HCT116 (cell line): ENCODE measurements around the gene FRMPD1. TPM values are rescaled to one million over a fixed set of nuclear protein-coding genes. Genes with fewer than 3 reads are reported as not detected.

Experiments
- ATAC-seq: fragments of 200-7000 bp; cut with Tn5 transposase; 2 replicates; pipeline ENCODE4 v1.9.1; 2020; ENCODE audit warnings: mild to moderate bottlenecking, moderate library complexity
- BruUV-seq: library from RNA; stranded (reverse); fragments of 400-500 nt; replicated peaks from 2 replicates; lab custom pipeline; 2021; lab: Mats Ljungman, UMichigan
- CTCF ChIA-PET: fragments of 300-600 bp; sonication (Branson Sonifier 250); formaldehyde crosslinking; loops from one replicate; lab custom pipeline; 2021; ENCODE audit warnings: antibody characterized with exemption; lab: Charles Lee
- POLR2A ChIA-PET: fragments of 300-600, 350-600 bp; sonication (Branson Sonifier 250); formaldehyde crosslinking; loops from one replicate; lab custom pipeline; 2021; ENCODE audit warnings: antibody characterized with exemption; lab: Charles Lee
- RAD21 ChIA-PET, 2 experiments: fragments of 300-600 bp; sonication (Branson Sonifier 250); formaldehyde crosslinking; loops; one replicate each; lab custom pipeline; 2023; ENCODE audit warnings: low total read pairs in 2 of 2; ENCODE audit not compliant: uncharacterized antibody in 2 of 2, unreplicated experiment in 2 of 2, low non-redundant PET in 1 of 2; lab: Charles Lee
- DNase-seq: peaks from one replicate; pipeline ENCODE4 v3.0.0-alpha.2; 2010; ENCODE audit warnings: low read depth, low spot score
- H2AFZ ChIP-seq: fragments of 200-600 bp; shearing (Covaris generic), sonication (generic); 2 replicates; pipeline ENCODE4 v1.6.1; 2017; ENCODE audit warnings: low read depth, mixed run types, mixed read lengths, antibody characterized with exemption, low read length; ENCODE audit not compliant: poor library complexity, severe bottlenecking
- H3K27ac ChIP-seq: 2 replicates; pipeline ENCODE4 v1.5.1; 2012; ENCODE audit warnings: low read depth, low read length
- H3K27me3 ChIP-seq: fragments of 200-600 bp; sonication (generic); 2 replicates; pipeline ENCODE4 v1.6.1; 2016; ENCODE audit warnings: mixed run types, low read length, mixed read lengths; ENCODE audit not compliant: insufficient read depth
- H3K36me3 ChIP-seq, 2 experiments: fragments of 200-500 bp in 1 of 2; fragments of 200-600 bp in 1 of 2; sonication (Bioruptor generic) in 1 of 2; sonication (generic) in 1 of 2; 2 replicates each; pipeline versions ENCODE4 v1.5.1 to v1.6.1; 2014 to 2016; ENCODE audit warnings: low read length in 2 of 2, inconsistent platforms in 1 of 2, mixed read lengths in 1 of 2, mixed run types in 1 of 2; ENCODE audit not compliant: insufficient read depth in 2 of 2, control insufficient read depth in 1 of 2
- H3K4me1 ChIP-seq, 2 experiments: fragments of 200-600 bp in 1 of 2; sonication (generic) in 1 of 2; 2 replicates each; pipeline versions ENCODE4 v1.5.1 to v1.6.1; 2012 to 2017; ENCODE audit warnings: low read length in 2 of 2, inconsistent platforms in 1 of 2, mild to moderate bottlenecking in 1 of 2, mixed read lengths in 1 of 2, mixed run types in 1 of 2, moderate library complexity in 1 of 2; ENCODE audit not compliant: insufficient read depth in 2 of 2, control insufficient read depth in 1 of 2
- H3K4me2 ChIP-seq: fragments of 200-600 bp; sonication (generic); 2 replicates; pipeline ENCODE4 v1.6.1; 2017; ENCODE audit warnings: mixed run types, low read length, mixed read lengths
- H3K4me3 ChIP-seq, 2 experiments: fragments of 200-600 bp in 1 of 2; sonication (generic) in 1 of 2; replicated peaks in 1 of 2; 2 replicates each; pipeline ENCODE4 v1.5.1; 2011 to 2016; ENCODE audit warnings: low read length in 2 of 2, control low read depth in 1 of 2, low read depth in 1 of 2, mild to moderate bottlenecking in 1 of 2, mixed read lengths in 1 of 2, mixed run types in 1 of 2
- H3K79me2 ChIP-seq: fragments of 200-600 bp; sonication (generic); 2 replicates; pipeline ENCODE4 v1.6.1; 2017; ENCODE audit warnings: mild to moderate bottlenecking, mixed run types, low read length, moderate library complexity, mixed read lengths; ENCODE audit not compliant: insufficient read depth
- H3K9ac ChIP-seq: fragments of 200-600 bp; sonication (generic); 2 replicates; pipeline ENCODE4 v1.6.1; 2016; ENCODE audit warnings: low read length, mixed read lengths
- H3K9me2 ChIP-seq: fragments of 200-600 bp; sonication (generic), shearing (Covaris generic); 2 replicates; pipeline ENCODE4 v1.6.1; 2017; ENCODE audit warnings: mixed run types, mild to moderate bottlenecking, moderate library complexity; ENCODE audit not compliant: insufficient read depth
- H3K9me3 ChIP-seq, 2 experiments: fragments of 200-500 bp in 1 of 2; fragments of 200-600 bp in 1 of 2; sonication (Bioruptor generic) in 1 of 2; sonication (generic) in 1 of 2; 2 replicates each; pipeline ENCODE4 v1.6.1; 2014 to 2017; ENCODE audit warnings: low read length in 2 of 2, mixed read lengths in 2 of 2, inconsistent platforms in 1 of 2, low read depth in 1 of 2, mild to moderate bottlenecking in 1 of 2, mixed run types in 1 of 2, moderate library complexity in 1 of 2; ENCODE audit not compliant: control insufficient read depth in 1 of 2, insufficient read depth in 1 of 2
- H4K20me1 ChIP-seq: fragments of 200-600 bp; sonication (generic), shearing (Covaris generic); 2 replicates; pipeline ENCODE4 v1.6.1; 2017; ENCODE audit warnings: mixed run types, mild to moderate bottlenecking, moderate library complexity; ENCODE audit not compliant: insufficient read depth
- CBX3 ChIP-seq: IDR thresholded peaks from 2 replicates; pipeline ENCODE4 v1.6.1; 2012; ENCODE audit warnings: low read depth
- CEBPB ChIP-seq: IDR thresholded peaks from 2 replicates; pipeline ENCODE4 v1.6.1; 2012; ENCODE audit warnings: low read depth
- CTCF ChIP-seq, 3 experiments: fragments of 200-600 bp in 1 of 3; sonication (generic) in 1 of 3; IDR thresholded peaks in 2 of 3; conservative IDR thresholded peaks in 1 of 3; 2 replicates each; pipeline ENCODE4 v1.5.1; 2012 to 2017; ENCODE audit warnings: low read depth in 2 of 3, low read length in 2 of 3, antibody characterized with exemption in 1 of 3, borderline replicate concordance in 1 of 3, control low read depth in 1 of 3, mild to moderate bottlenecking in 1 of 3, mixed read lengths in 1 of 3, mixed run types in 1 of 3, moderate library complexity in 1 of 3; ENCODE audit not compliant: insufficient read depth in 1 of 3
- EGR1 ChIP-seq: IDR thresholded peaks from 2 replicates; pipeline ENCODE4 v1.6.1; 2012; ENCODE audit warnings: low read depth
- ELF1 ChIP-seq: IDR thresholded peaks from 2 replicates; pipeline ENCODE4 v1.6.1; 2012; ENCODE audit warnings: low read depth, borderline replicate concordance
- EZH2 ChIP-seq: fragments of 200-600 bp; sonication (generic); IDR thresholded peaks from 2 replicates; pipeline ENCODE4 v1.6.1; 2017; ENCODE audit warnings: antibody characterized with exemption, mixed run types
- EZH2phosphoT487 ChIP-seq: fragments of 200-600 bp; IDR thresholded peaks from 2 replicates; pipeline ENCODE4 v1.6.1; 2018; ENCODE audit warnings: antibody characterized with exemption, borderline replicate concordance
- FOSL1 ChIP-seq: IDR thresholded peaks from 2 replicates; pipeline ENCODE4 v1.6.1; 2012; ENCODE audit warnings: low read depth
- JUND ChIP-seq: IDR thresholded peaks from 2 replicates; pipeline ENCODE4 v1.6.1; 2012
- MAX ChIP-seq: IDR thresholded peaks from 2 replicates; pipeline ENCODE4 v1.6.1; 2012
- POLR2A ChIP-seq: IDR thresholded peaks from 2 replicates; pipeline ENCODE4 v1.7.0; 2011; ENCODE audit warnings: borderline replicate concordance; ENCODE audit not compliant: insufficient read depth, insufficient read length; ENCODE audit errors: extremely low read depth
- RAD21 ChIP-seq: IDR thresholded peaks from 2 replicates; pipeline ENCODE4 v1.6.1; 2012; ENCODE audit warnings: low read depth, mild to moderate bottlenecking
- REST ChIP-seq: IDR thresholded peaks from 2 replicates; pipeline ENCODE4 v1.6.1; 2012; ENCODE audit warnings: low read depth
- SP1 ChIP-seq: IDR thresholded peaks from 2 replicates; pipeline ENCODE4 v1.6.1; 2012; ENCODE audit warnings: low read depth
- SRF ChIP-seq: IDR thresholded peaks from 2 replicates; pipeline ENCODE4 v1.6.1; 2012; ENCODE audit warnings: low read depth
- TCF7L2 ChIP-seq: IDR thresholded peaks from 2 replicates; pipeline ENCODE4 v1.7.0; 2011; ENCODE audit warnings: borderline replicate concordance, inconsistent platforms; ENCODE audit not compliant: insufficient read depth, insufficient read length; ENCODE audit errors: extremely low read depth
- YY1 ChIP-seq: IDR thresholded peaks from 2 replicates; pipeline ENCODE4 v1.6.1; 2011; ENCODE audit warnings: low read length, low read depth, moderate library complexity, mild to moderate bottlenecking; ENCODE audit not compliant: insufficient replicate concordance; ENCODE audit errors: extremely low read depth
- ZBTB33 ChIP-seq: IDR thresholded peaks from 2 replicates; pipeline ENCODE4 v1.6.1; 2011; ENCODE audit warnings: mild to moderate bottlenecking, low read length, moderate library complexity; ENCODE audit not compliant: insufficient replicate concordance; ENCODE audit errors: extremely low read depth
- ZFX ChIP-seq: fragments of 450-650 bp; IDR thresholded peaks from 2 replicates; pipeline ENCODE4 v1.6.1; 2017
- ZNF274 ChIP-seq: fragments of 200-500 bp; sonication (Bioruptor generic); IDR thresholded peaks from 2 replicates; pipeline ENCODE4 v1.6.1; 2014; ENCODE audit warnings: mild to moderate bottlenecking, low read depth, low read length, inconsistent platforms
- intact Hi-C: fragments of 100-400 bp; cut with micrococcal nuclease; formaldehyde crosslinking; loops from 2 replicates; pipeline ENCODE4 v1.10.0; 2022
- total RNA-seq: library from RNA; stranded (reverse); gene quantifications from one replicate; pipeline ENCODE4 v1.2.1, GENCODE V29; 2021; ENCODE audit not compliant: unreplicated experiment

FRMPD1 gene
- total RNA-seq, 1 experiment from 2014 or later: 0.52 TPM

GRCh38 chr9:37608250-37608649, 42.5 kb upstream of the FRMPD1 start:
- BruUV-seq: no TSS peak
- ChIA-PET POLR2A (no interaction called here), RAD21 (no interaction called here), CTCF (no interaction called here)
- no peaks in the 10 kb centered on the region for H3K79me2 ChIP-seq
- H4K20me1 ChIP-seq: no peaks in the 10 kb centered on the region
- ATAC-seq (no peak), DNase-seq (no peak)
- H3K4me2 ChIP-seq: no peak overlapping the region
- H3K36me3 ChIP-seq: no peaks in the 10 kb centered on the region
- peaks cover 0 to under 1% of the 10 kb centered on the region in 2 experiments; a peak in 1 of 4 replicates for H3K4me1 ChIP-seq
- no peak overlapping the region for H2AFZ ChIP-seq
- TF ChIP-seq FOSL1 (no peak), ELF1 (no peak), CTCF (IDR thresholded peaks at IDR 0.05 in 2 of 3, conservative IDR thresholded peaks at IDR 0.05 in 1 of 3; ENCODE audit: borderline replicate concordance in 1 of 3, insufficient read depth in 1 of 3, low read depth in 2 of 3, low read length in 2 of 3) (no peak), TCF7L2 (no peak), SP1 (no peak), EZH2 (no peak), CEBPB (no peak), POLR2A (no peak), ZNF274 (no peak), ZFX (no peak), YY1 (no peak), RAD21 (no peak), SRF (no peak), EZH2phosphoT487 (no peak), REST (no peak), JUND (no peak), CBX3 (no peak), MAX (no peak), ZBTB33 (no peak), EGR1 (no peak)
- no peak overlapping the region for H3K4me3 ChIP-seq
- H3K9me2 ChIP-seq: no peaks in the 10 kb centered on the region; the same call in 1 of the 2 replicates
- intact Hi-C loops: no loop called here
- peaks cover 20% of the 10 kb centered on the region; the same call in 1 of the 2 replicates for H3K27me3 ChIP-seq
- no peaks in the 10 kb centered on the region for H3K9me3 ChIP-seq
- no peak overlapping the region for H3K9ac ChIP-seq
- H3K27ac ChIP-seq: no peak overlapping the region
